IPS-18a (cell line): ENCODE data around the gene THSD7B.

ENCODE experiments used
- H3K27ac ChIP-seq: one replicate; pipeline ENCODE4 v1.5.1; 2013; ENCODE audit warnings: low read length
- H3K27me3 ChIP-seq: one replicate; pipeline ENCODE4 v1.6.1; 2013; ENCODE audit warnings: mild to moderate bottlenecking, low read length; ENCODE audit not compliant: control insufficient read depth, insufficient read depth
- H3K36me3 ChIP-seq: one replicate; pipeline ENCODE4 v1.6.1; 2013; ENCODE audit warnings: low read depth, low read length; ENCODE audit not compliant: control insufficient read depth
- H3K4me1 ChIP-seq: one replicate; pipeline ENCODE4 v1.6.1; 2013; ENCODE audit warnings: low read depth, low read length; ENCODE audit not compliant: control insufficient read depth
- H3K4me3 ChIP-seq: one replicate; pipeline ENCODE4 v1.5.1; 2013; ENCODE audit warnings: low read length
- H3K9ac ChIP-seq: one replicate; pipeline ENCODE4 v1.6.1; 2013; ENCODE audit warnings: mild to moderate bottlenecking, low read length, moderate library complexity
- H3K9me3 ChIP-seq: one replicate; pipeline ENCODE4 v1.6.1; 2013; ENCODE audit warnings: low read depth, low read length; ENCODE audit not compliant: control insufficient read depth

THSD7B gene

GRCh38 chr2:137345994-137346393 is 580.6 kb downstream of the THSD7B start:
- Histone ChIP-seq H3K9me3 (no peaks in the 10 kb centered on the region), H3K4me1 (no peaks in the 10 kb centered on the region), H3K27me3 (no peaks in the 10 kb centered on the region), H3K36me3 (no peaks in the 10 kb centered on the region), H3K9ac (no peak overlapping the region), H3K4me3 (no peak overlapping the region), H3K27ac (no peak overlapping the region)

- Histone ChIP-seq H3K9me3 (no peaks in the 10 kb centered on the region), H3K36me3 (no peaks in the 10 kb centered on the region), H3K27ac (no peak overlapping the region), H3K4me3 (no peak overlapping the region), H3K27me3 (no peaks in the 10 kb centered on the region), H3K4me1 (no peaks in the 10 kb centered on the region), H3K9ac (no peak overlapping the region)
Observed at GRCh38 chr2:137348301-137348700, 583.0 kb downstream of the THSD7B start.

- H3K9me3 ChIP-seq: no peaks in the 10 kb centered on the region
- H3K27ac ChIP-seq: no peak overlapping the region
- no peak overlapping the region for H3K4me3 ChIP-seq
- H3K4me1 ChIP-seq: peaks cover 8% of the 10 kb centered on the region
- no peaks in the 10 kb centered on the region for H3K27me3 ChIP-seq
- no peak overlapping the region for H3K9ac ChIP-seq
- no peaks in the 10 kb centered on the region for H3K36me3 ChIP-seq
Observed at GRCh38 chr2:137357634-137358033, 592.3 kb downstream of the THSD7B start.

GRCh38 chr2:137367361-137367760 is 602.0 kb downstream of the THSD7B start:
- no peak overlapping the region for H3K9ac ChIP-seq
- H3K36me3 ChIP-seq: no peaks in the 10 kb centered on the region
- H3K4me1 ChIP-seq: no peaks in the 10 kb centered on the region
- no peaks in the 10 kb centered on the region for H3K9me3 ChIP-seq
- no peak overlapping the region for H3K4me3 ChIP-seq
- no peak overlapping the region for H3K27ac ChIP-seq
- H3K27me3 ChIP-seq: no peaks in the 10 kb centered on the region

- no peaks in the 10 kb centered on the region for H3K4me1 ChIP-seq
- no peak overlapping the region for H3K4me3 ChIP-seq
- H3K36me3 ChIP-seq: no peaks in the 10 kb centered on the region
- no peak overlapping the region for H3K27ac ChIP-seq
- H3K27me3 ChIP-seq: no peaks in the 10 kb centered on the region
- no peaks in the 10 kb centered on the region for H3K9me3 ChIP-seq
- H3K9ac ChIP-seq: no peak overlapping the region
Observed at GRCh38 chr2:137369106-137369505, 603.8 kb downstream of the THSD7B start.

GRCh38 chr2:137379186-137379585 is 613.8 kb downstream of the THSD7B start:
- no peaks in the 10 kb centered on the region for H3K27me3 ChIP-seq
- H3K36me3 ChIP-seq: no peaks in the 10 kb centered on the region
- no peaks in the 10 kb centered on the region for H3K4me1 ChIP-seq
- H3K9me3 ChIP-seq: peaks cover 19% of the 10 kb centered on the region
- no peak overlapping the region for H3K9ac ChIP-seq
- no peak overlapping the region for H3K27ac ChIP-seq
- no peak overlapping the region for H3K4me3 ChIP-seq

- Histone ChIP-seq H3K27ac (no peak overlapping the region), H3K9ac (no peak overlapping the region), H3K36me3 (no peaks in the 10 kb centered on the region), H3K9me3 (peaks cover 23% of the 10 kb centered on the region), H3K4me3 (no peak overlapping the region), H3K4me1 (no peaks in the 10 kb centered on the region), H3K27me3 (no peaks in the 10 kb centered on the region)
Observed at GRCh38 chr2:137380610-137381009, 615.3 kb downstream of the THSD7B start.

GRCh38 chr2:137381731-137382130 is 616.4 kb downstream of the THSD7B start:
- Histone ChIP-seq H3K9ac (no peak overlapping the region), H3K4me3 (no peak overlapping the region), H3K27ac (no peak overlapping the region), H3K36me3 (no peaks in the 10 kb centered on the region), H3K4me1 (no peaks in the 10 kb centered on the region), H3K9me3 (peaks cover 23% of the 10 kb centered on the region), H3K27me3 (no peaks in the 10 kb centered on the region)

GRCh38 chr2:137383391-137383790 is 618.0 kb downstream of the THSD7B start:
- no peak overlapping the region for H3K4me3 ChIP-seq

GRCh38 chr2:137387044-137387443 is 621.7 kb downstream of the THSD7B start:
- Histone ChIP-seq H3K9me3 (peaks cover 23% of the 10 kb centered on the region), H3K4me3 (no peak overlapping the region), H3K9ac (no peak overlapping the region), H3K4me1 (no peaks in the 10 kb centered on the region), H3K27ac (no peak overlapping the region), H3K27me3 (no peaks in the 10 kb centered on the region), H3K36me3 (no peaks in the 10 kb centered on the region)

More at GRCh38 chr2:137383391-137383790, 618.0 kb downstream of the THSD7B start:
- H3K36me3 ChIP-seq: no peaks in the 10 kb centered on the region
- H3K9me3 ChIP-seq: peaks cover 23% of the 10 kb centered on the region
- H3K9ac ChIP-seq: no peak overlapping the region
- no peaks in the 10 kb centered on the region for H3K27me3 ChIP-seq
- H3K27ac ChIP-seq: no peak overlapping the region
- H3K4me1 ChIP-seq: no peaks in the 10 kb centered on the region

- Histone ChIP-seq H3K27me3 (no peaks in the 10 kb centered on the region), H3K9me3 (no peaks in the 10 kb centered on the region), H3K9ac (no peak overlapping the region), H3K27ac (no peak overlapping the region), H3K4me1 (no peaks in the 10 kb centered on the region), H3K36me3 (no peaks in the 10 kb centered on the region), H3K4me3 (no peak overlapping the region)
Observed at GRCh38 chr2:137405496-137405895, 640.2 kb downstream of the THSD7B start.

- H3K9me3 ChIP-seq: no peaks in the 10 kb centered on the region
- H3K4me3 ChIP-seq: no peak overlapping the region
- H3K4me1 ChIP-seq: no peaks in the 10 kb centered on the region
- no peaks in the 10 kb centered on the region for H3K27me3 ChIP-seq
- no peaks in the 10 kb centered on the region for H3K36me3 ChIP-seq
- H3K27ac ChIP-seq: no peak overlapping the region
- no peak overlapping the region for H3K9ac ChIP-seq
Observed at GRCh38 chr2:137411585-137411984, 646.2 kb downstream of the THSD7B start.
